GM12878 (cell line): ENCODE measurements around the gene ARHGAP9. TPM values are rescaled to one million over a fixed set of nuclear protein-coding genes. Genes with fewer than 3 reads are reported as not detected.

Source experiments
- ATAC-seq: fragments of 200-7000 bp; cut with Tn5 transposase; 3 replicates; pipeline ENCODE4 v1.9.1; 2020; ENCODE audit warnings: mild to moderate bottlenecking, moderate library complexity
- BruUV-seq: library from RNA; stranded (reverse); fragments of 400-500 nt; replicated peaks from 2 replicates; lab custom pipeline; 2021; lab: Mats Ljungman, UMichigan
- CTCF ChIA-PET: fragments of 300-600 bp; sonication (Branson Sonifier 250); formaldehyde crosslinking; extraction: SDS; loops from one replicate; lab custom pipeline; 2021; ENCODE audit warnings: inconsistent platforms; lab: Yijun Ruan, JAX
- POLR2A ChIA-PET: fragments of 350-600 bp; formaldehyde crosslinking; extraction: SDS; loops from one replicate; lab custom pipeline; 2021; ENCODE audit warnings: inconsistent platforms; lab: Charles Lee
- RAD21 ChIA-PET: fragments of 300-600 bp; sonication (Branson Sonifier 250); formaldehyde crosslinking; loops from one replicate; lab custom pipeline; 2023; ENCODE audit warnings: antibody characterized with exemption; ENCODE audit not compliant: unreplicated experiment; lab: Charles Lee
- SMC1A ChIA-PET: fragments of 300-600 bp; sonication (Branson Sonifier 250); formaldehyde crosslinking; loops from one replicate; lab custom pipeline; 2023; ENCODE audit not compliant: unreplicated experiment, uncharacterized antibody; lab: Charles Lee
- DNase-seq: peaks from one replicate; pipeline ENCODE4 v3.0.0-alpha.2; 2011; ENCODE audit warnings: low read depth, low spot score
- FAIRE-seq: peaks from 3 replicates; lab custom pipeline; 2011; peaks lifted over from hg19 to GRCh38; lab: Jason Lieb, UNC
- H2AFZ ChIP-seq: 2 replicates; pipeline ENCODE4 v1.6.0; 2011; ENCODE audit warnings: low read depth, low read length, control low read depth; ENCODE audit not compliant: control insufficient read depth
- H3K27ac ChIP-seq: 2 replicates; pipeline ENCODE4 v1.5.1; 2011; ENCODE audit warnings: control low read depth; ENCODE audit not compliant: control insufficient read depth, insufficient read depth
- H3K27me3 ChIP-seq, 2 experiments: replicated peaks in 1 of 2; 2 replicates each; pipeline versions ENCODE4 v1.6.0 to v1.6.1; 2011; ENCODE audit warnings: low read length in 1 of 2; ENCODE audit not compliant: control insufficient read depth in 2 of 2, insufficient read depth in 2 of 2
- H3K36me3 ChIP-seq, 2 experiments: 2 replicates each; pipeline ENCODE4 v1.5.1; 2011; ENCODE audit warnings: low read length in 1 of 2; ENCODE audit not compliant: control insufficient read depth in 2 of 2, insufficient read depth in 2 of 2
- H3K4me1 ChIP-seq: 2 replicates; pipeline ENCODE4 v1.6.1; 2011; ENCODE audit warnings: mild to moderate bottlenecking, low read length, moderate library complexity, mixed read lengths; ENCODE audit not compliant: control insufficient read depth, insufficient read depth
- H3K4me2 ChIP-seq: 2 replicates; pipeline ENCODE4 v1.6.0; 2011; ENCODE audit warnings: control low read depth; ENCODE audit not compliant: control insufficient read depth, insufficient read depth
- H3K4me3 ChIP-seq: fragments of 200-600 bp; sonication (generic); 2 replicates; pipeline ENCODE4 v1.5.1; 2016
- H3K79me2 ChIP-seq: 2 replicates; pipeline ENCODE4 v1.6.0; 2011; ENCODE audit warnings: low read length; ENCODE audit not compliant: control insufficient read depth, insufficient read depth
- H3K9ac ChIP-seq: 2 replicates; pipeline ENCODE4 v1.8.0; 2011; ENCODE audit warnings: low read length, control low read depth, mixed read lengths; ENCODE audit not compliant: control insufficient read depth, insufficient read depth
- H3K9me3 ChIP-seq: replicated peaks from 3 replicates; pipeline ENCODE4 v1.5.1; 2011; ENCODE audit warnings: mild to moderate bottlenecking, low read length; ENCODE audit not compliant: control insufficient read depth, insufficient read depth
- H4K20me1 ChIP-seq: 2 replicates; pipeline ENCODE4 v1.6.0; 2011; ENCODE audit not compliant: control insufficient read depth, insufficient read depth
- TCF3 ChIP-seq: IDR thresholded peaks from 2 replicates; pipeline ENCODE4 v1.6.1; 2012; ENCODE audit warnings: low read depth, mild to moderate bottlenecking, low read length, borderline replicate concordance; ENCODE audit not compliant: insufficient read depth
- WGBS: methylation state at CpG from one replicate; pipeline ENCODE4 v1.1.6; 2016; ENCODE audit warnings: low lambda C conversion rate; ENCODE audit not compliant: insufficient replicate concordance, insufficient coverage; ENCODE audit errors: missing lambda C conversion rate; 5-methylcytosine and 5-hydroxymethylcytosine counted together
- in situ Hi-C: fragments of 300-500 bp; cut with MboI; formaldehyde crosslinking; loops from 9 replicates; pipeline ENCODE4 v1.14.3; 2018; ENCODE audit warnings: mixed read lengths
- intact Hi-C: fragments of 100-400 bp; cut with micrococcal nuclease; formaldehyde crosslinking; loops from one replicate; pipeline ENCODE4 v1.14.2; 2022; ENCODE audit not compliant: unreplicated experiment
- polyA plus RNA-seq, 11 experiments: library from polyadenylated mRNA; depleted of rRNA in 4 of 11; unstranded in 6 of 11; stranded (reverse) in 5 of 11; fragments of >200 nt; fragmentation: Nextera tagmentation in 4 of 11; fragmentation: Illumina TruSeq in 1 of 11; extraction: Ambion mirVana in 4 of 11; extraction: Trizol in 1 of 11; gene quantifications; 1 replicate in 1 of 11; 2 replicates in 10 of 11; pipeline versions ENCODE4 v1.2.1 to v1.2.3, GENCODE V29; 2011 to 2016; ENCODE audit warnings: inconsistent platforms in 2 of 11, missing spikeins in 2 of 11, low read depth in 1 of 11
- total RNA-seq, 4 experiments: library from RNA; depleted of rRNA in 3 of 4; stranded (reverse); fragments of >200 nt in 3 of 4; fragmentation: Illumina TruSeq in 1 of 4; extraction: Trizol in 1 of 4; gene quantifications; 2 replicates each; pipeline versions ENCODE4 v1.2.1 to v1.2.3, GENCODE V29; 2013 to 2021
- TF ChIP-seq, protein P1 (sequence below): fragments of 450-650 bp; IDR thresholded peaks from 2 replicates; pipeline ENCODE4 v1.6.1; 2016; ENCODE audit warnings: mild to moderate bottlenecking
- TF ChIP-seq, protein P2 (sequence below), 3 experiments: IDR thresholded peaks in 2 of 3; conservative IDR thresholded peaks in 1 of 3; 2 replicates each; pipeline ENCODE4 v1.5.1; 2011; ENCODE audit warnings: low read depth in 3 of 3, low read length in 3 of 3, mild to moderate bottlenecking in 3 of 3, control low read depth in 2 of 3, moderate library complexity in 2 of 3, inconsistent platforms in 1 of 3, mixed read lengths in 1 of 3; ENCODE audit not compliant: control insufficient read depth in 2 of 3, insufficient read depth in 1 of 3; ENCODE audit errors: extremely low read depth in 1 of 3

ARHGAP9 gene
- total and polyA plus RNA-seq, 10 of the 15 experiments (the other 5 are each of a cell fraction or from before 2014, with no cell fraction given), result 19.5 to 102 (median 76.8) TPM

DNA sequence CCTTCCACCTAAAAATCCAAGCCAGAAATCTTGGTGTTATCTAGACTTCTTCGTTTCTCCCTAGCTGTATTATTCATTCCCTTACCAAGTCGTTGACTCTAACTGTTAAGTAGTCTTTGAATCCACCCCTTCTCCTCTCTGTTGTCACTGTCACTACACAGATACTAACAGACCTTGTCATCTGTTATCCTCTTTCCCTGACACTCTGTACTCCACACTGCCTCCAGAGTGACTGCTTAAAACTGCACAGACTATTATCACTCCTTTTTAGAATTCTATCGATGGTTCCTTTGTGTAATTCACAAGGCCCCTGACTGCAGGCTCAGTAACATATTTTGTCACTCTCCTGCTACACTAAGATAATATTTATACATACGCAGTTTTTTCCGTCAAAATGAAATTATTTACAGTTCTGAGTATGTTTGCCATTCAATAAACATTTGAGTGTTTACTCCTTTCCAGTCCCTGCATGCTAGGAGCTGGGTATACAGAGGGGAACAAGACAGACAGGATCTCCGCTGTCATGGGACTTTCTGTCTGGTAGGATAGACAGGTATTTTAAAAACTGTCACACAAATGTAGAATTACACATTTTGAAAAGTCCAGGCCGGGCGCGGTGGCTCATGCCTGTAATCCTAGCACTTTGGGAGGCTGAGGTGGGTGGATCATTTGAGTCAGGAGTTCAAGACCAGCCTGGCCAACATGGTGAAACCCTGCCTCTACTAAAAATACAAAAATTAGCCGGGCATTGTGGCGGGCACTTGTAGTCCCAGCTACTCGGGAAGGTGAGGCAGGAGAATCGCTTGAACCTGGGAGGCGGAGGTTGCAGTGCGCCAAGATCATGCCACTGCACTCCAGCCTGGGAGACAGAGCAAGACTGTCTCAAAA lies 12.0 kb upstream of the ARHGAP9 start:
- ATAC-seq, result peak; percentile 44
- POLR2A ChIA-PET, result interaction anchor here (0.6 to 0.8 kb wide), 3 partner anchors 27 to 766 kb away, joined by 4 to 6 read pairs (median 5); no protein-coding TSS in a partner anchor
- FAIRE-seq, result no peak
- CTCF ChIA-PET, result no interaction called here
- RAD21 ChIA-PET, result no interaction called here
- no peak for DNase-seq
- Histone ChIP-seq H3K79me2 (peaks cover 17% of the 10 kb centered on the region), H4K20me1 (no peaks in the 10 kb centered on the region), H3K27me3 (no peaks in the 10 kb centered on the region), H3K9ac (no peak overlapping the region), H3K4me1 (peaks cover 6% of the 10 kb centered on the region), H3K27ac (no peak overlapping the region), H3K4me3 (no peak overlapping the region), H2AFZ (no peak overlapping the region), H3K4me2 (no peak overlapping the region), H3K36me3 (peaks cover 6 to 19% of the 10 kb centered on the region in 2 experiments), H3K9me3 (no peaks in the 10 kb centered on the region)
- TF ChIP-seq, protein P1, sequence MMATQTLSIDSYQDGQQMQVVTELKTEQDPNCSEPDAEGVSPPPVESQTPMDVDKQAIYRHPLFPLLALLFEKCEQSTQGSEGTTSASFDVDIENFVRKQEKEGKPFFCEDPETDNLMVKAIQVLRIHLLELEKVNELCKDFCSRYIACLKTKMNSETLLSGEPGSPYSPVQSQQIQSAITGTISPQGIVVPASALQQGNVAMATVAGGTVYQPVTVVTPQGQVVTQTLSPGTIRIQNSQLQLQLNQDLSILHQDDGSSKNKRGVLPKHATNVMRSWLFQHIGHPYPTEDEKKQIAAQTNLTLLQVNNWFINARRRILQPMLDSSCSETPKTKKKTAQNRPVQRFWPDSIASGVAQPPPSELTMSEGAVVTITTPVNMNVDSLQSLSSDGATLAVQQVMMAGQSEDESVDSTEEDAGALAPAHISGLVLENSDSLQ, result peak; percentile 66
- TF ChIP-seq TCF3, result no peak
- TF ChIP-seq, protein P2, sequence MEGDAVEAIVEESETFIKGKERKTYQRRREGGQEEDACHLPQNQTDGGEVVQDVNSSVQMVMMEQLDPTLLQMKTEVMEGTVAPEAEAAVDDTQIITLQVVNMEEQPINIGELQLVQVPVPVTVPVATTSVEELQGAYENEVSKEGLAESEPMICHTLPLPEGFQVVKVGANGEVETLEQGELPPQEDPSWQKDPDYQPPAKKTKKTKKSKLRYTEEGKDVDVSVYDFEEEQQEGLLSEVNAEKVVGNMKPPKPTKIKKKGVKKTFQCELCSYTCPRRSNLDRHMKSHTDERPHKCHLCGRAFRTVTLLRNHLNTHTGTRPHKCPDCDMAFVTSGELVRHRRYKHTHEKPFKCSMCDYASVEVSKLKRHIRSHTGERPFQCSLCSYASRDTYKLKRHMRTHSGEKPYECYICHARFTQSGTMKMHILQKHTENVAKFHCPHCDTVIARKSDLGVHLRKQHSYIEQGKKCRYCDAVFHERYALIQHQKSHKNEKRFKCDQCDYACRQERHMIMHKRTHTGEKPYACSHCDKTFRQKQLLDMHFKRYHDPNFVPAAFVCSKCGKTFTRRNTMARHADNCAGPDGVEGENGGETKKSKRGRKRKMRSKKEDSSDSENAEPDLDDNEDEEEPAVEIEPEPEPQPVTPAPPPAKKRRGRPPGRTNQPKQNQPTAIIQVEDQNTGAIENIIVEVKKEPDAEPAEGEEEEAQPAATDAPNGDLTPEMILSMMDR (IDR thresholded peaks at IDR 0.05 in 2 of 3, conservative IDR thresholded peaks at IDR 0.05 in 1 of 3; ENCODE audit: control insufficient read depth in 2 of 3, extremely low read depth in 1 of 3, insufficient read depth in 1 of 3, low read depth in 3 of 3, low read length in 3 of 3), result peak in 2 of 3 experiments; percentile 23 to 34; a peak in 3 of 6 replicates
- intact Hi-C loops, result no loop called here
- SMC1A ChIA-PET, result interaction anchor here (1.1 to 1.2 kb wide), 3 partner anchors 11 to 223 kb away, joined by 3 read pairs; no protein-coding TSS in a partner anchor
- BruUV-seq, result TSS peak; percentile 22
- WGBS, result 91% methylated on average over 15 of the region's 15 CpGs
- in situ Hi-C loops, result no loop called here
